HepG2 (cell line): ENCODE measurements around the gene CEP19. TPM values are rescaled to one million over a fixed set of nuclear protein-coding genes. Genes with fewer than 3 reads are reported as not detected.
A peak's percentile ranks its signal among the peaks of the same experiment; 100 is the strongest.

Experiments
- ATAC-seq: fragments of 200-7000 bp; cut with Tn5 transposase; 3 replicates; pipeline ENCODE4 v1.9.1; 2020; ENCODE audit warnings: mild to moderate bottlenecking, moderate library complexity
- BruUV-seq: library from RNA; stranded (reverse); fragments of 400-500 nt; replicated peaks from 2 replicates; lab custom pipeline; 2021; lab: Mats Ljungman, UMichigan
- CTCF ChIA-PET: fragments of 300-600 bp; formaldehyde crosslinking; extraction: SDS; loops from one replicate; lab custom pipeline; 2021; ENCODE audit warnings: low total read pairs, inconsistent platforms, low intra/inter-chr PET ratio; lab: Yijun Ruan, JAX
- POLR2A ChIA-PET: fragments of 350-600 bp; sonication (Branson Sonifier 250); formaldehyde crosslinking; loops from one replicate; lab custom pipeline; 2020; ENCODE audit warnings: antibody characterized with exemption, inconsistent platforms; lab: Yijun Ruan, JAX
- DNase-seq: peaks from one replicate; pipeline ENCODE4 v3.0.0-alpha.2; 2015; ENCODE audit warnings: low spot score
- FAIRE-seq: peaks from 3 replicates; lab custom pipeline; 2011; peaks lifted over from hg19 to GRCh38; lab: Jason Lieb, UNC
- H2AFZ ChIP-seq: one replicate; pipeline ENCODE4 v1.6.1; 2011; ENCODE audit warnings: low read length, inconsistent platforms
- H3K27ac ChIP-seq: fragments of 300-600 bp; 3 replicates; pipeline ENCODE4 v1.8.0; 2011; ENCODE audit warnings: mixed run types, mild to moderate bottlenecking, mixed read lengths, low read length, inconsistent platforms; ENCODE audit not compliant: insufficient read depth; ENCODE audit errors: extremely low read length
- H3K27me3 ChIP-seq, 2 experiments: fragments of 200-600 bp in 1 of 2; 2 replicates in 1 of 2; 3 replicates in 1 of 2; pipeline versions ENCODE4 v1.6.0 to v1.8.0; 2011; ENCODE audit warnings: low read length in 2 of 2, mild to moderate bottlenecking in 2 of 2, moderate library complexity in 2 of 2, inconsistent platforms in 1 of 2; ENCODE audit not compliant: insufficient read depth in 2 of 2, control insufficient read depth in 1 of 2
- H3K36me3 ChIP-seq, 2 experiments: fragments of 200-600 bp in 1 of 2; replicated peaks in 1 of 2; 2 replicates in 1 of 2; 3 replicates in 1 of 2; pipeline versions ENCODE4 v1.5.1 to v1.8.0; 2011; ENCODE audit warnings: low read length in 2 of 2, inconsistent platforms in 1 of 2; ENCODE audit not compliant: insufficient read depth in 2 of 2, control insufficient read depth in 1 of 2
- H3K4me1 ChIP-seq: 2 replicates; pipeline ENCODE4 v1.5.1; 2012; ENCODE audit warnings: low read length, inconsistent platforms; ENCODE audit not compliant: insufficient read depth
- H3K4me2 ChIP-seq: 2 replicates; pipeline ENCODE4 v1.6.0; 2011; ENCODE audit warnings: low read depth, low read length, inconsistent platforms
- H3K4me3 ChIP-seq, 3 experiments: fragments of 200-600 bp in 1 of 3; sonication (generic), shearing (Covaris generic) in 1 of 3; replicated peaks in 1 of 3; 2 replicates each; pipeline ENCODE4 v1.5.1; 2011 to 2016; ENCODE audit warnings: low read length in 3 of 3, inconsistent platforms in 2 of 3, low read depth in 2 of 3, mild to moderate bottlenecking in 2 of 3, control low read depth in 1 of 3, mixed read lengths in 1 of 3; ENCODE audit not compliant: insufficient read depth in 1 of 3
- H3K79me2 ChIP-seq: one replicate; pipeline ENCODE4 v1.6.1; 2011; ENCODE audit warnings: low read length, inconsistent platforms; ENCODE audit not compliant: insufficient read depth
- H3K9ac ChIP-seq: 2 replicates; pipeline ENCODE4 v1.6.0; 2011; ENCODE audit warnings: mild to moderate bottlenecking, low read depth, low read length, inconsistent platforms; ENCODE audit not compliant: insufficient read depth
- H3K9me3 ChIP-seq: 2 replicates; pipeline ENCODE4 v1.5.1; 2012; ENCODE audit warnings: mild to moderate bottlenecking, low read length
- H4K20me1 ChIP-seq: 2 replicates; pipeline ENCODE4 v1.6.0; 2011; ENCODE audit warnings: inconsistent platforms, mild to moderate bottlenecking, low read length, moderate library complexity; ENCODE audit not compliant: insufficient read depth
- FOXK2 ChIP-seq: fragments of 450-650 bp; IDR thresholded peaks from 2 replicates; pipeline ENCODE4 v1.6.1; 2016
- FOXM1 ChIP-seq: sonication (generic); formaldehyde crosslinking; IDR thresholded peaks from 2 replicates; pipeline ENCODE4 v1.5.0; 2020; ENCODE audit warnings: missing genetic modification reagents
- HMG20B ChIP-seq: conservative IDR thresholded peaks from 2 replicates; pipeline ENCODE4 v1.6.1; 2016; ENCODE audit warnings: missing genetic modification reagents, missing compliant biosample characterization
- HNRNPL ChIP-seq: fragments of 200-400 bp; formaldehyde crosslinking; IDR thresholded peaks from 2 replicates; pipeline ENCODE4 v1.6.1; 2017; ENCODE audit warnings: mild to moderate bottlenecking, low read depth, low read length
- MXI1 ChIP-seq: IDR thresholded peaks from 3 replicates; pipeline ENCODE4 v1.6.1; 2012; ENCODE audit warnings: low read depth, low read length, inconsistent platforms, borderline replicate concordance
- NFE2L1 ChIP-seq: sonication (generic); formaldehyde crosslinking; IDR thresholded peaks from 2 replicates; pipeline ENCODE4 v1.4.0; 2020; ENCODE audit warnings: missing genetic modification reagents, mild to moderate bottlenecking, borderline replicate concordance
- NRL ChIP-seq: sonication (generic); formaldehyde crosslinking; IDR thresholded peaks from 2 replicates; pipeline ENCODE4 v1.5.0; 2020; ENCODE audit warnings: missing genetic modification reagents, mild to moderate bottlenecking, moderate library complexity, borderline replicate concordance
- TOPORS ChIP-seq: sonication (generic); formaldehyde crosslinking; IDR thresholded peaks from 2 replicates; pipeline ENCODE4 v1.8.0; 2023; ENCODE audit warnings: mild to moderate bottlenecking, missing genetic modification reagents
- ZBTB20 ChIP-seq: sonication (generic); formaldehyde crosslinking; IDR thresholded peaks from 2 replicates; pipeline ENCODE4 v1.8.1; 2023; ENCODE audit warnings: missing genetic modification reagents, low read depth, mild to moderate bottlenecking, borderline replicate concordance
- ZBTB21 ChIP-seq: sonication (generic); formaldehyde crosslinking; IDR thresholded peaks from 2 replicates; pipeline ENCODE4 v1.4.0; 2020; ENCODE audit warnings: missing genetic modification reagents
- ZBTB26 ChIP-seq: IDR thresholded peaks from 2 replicates; pipeline ENCODE4 v1.6.1; 2016; ENCODE audit warnings: missing compliant biosample characterization, missing genetic modification reagents, borderline replicate concordance
- ZBTB33 ChIP-seq: sonication (generic); formaldehyde crosslinking; IDR thresholded peaks from 2 replicates; pipeline ENCODE4 v1.4.0; 2020; ENCODE audit warnings: missing genetic modification reagents
- ZC3H13 ChIP-seq: sonication (generic); formaldehyde crosslinking; IDR thresholded peaks from 2 replicates; pipeline ENCODE4 v1.8.1; 2023; ENCODE audit warnings: mild to moderate bottlenecking, missing genetic modification reagents, moderate library complexity
- ZNF512 ChIP-seq: sonication (generic); formaldehyde crosslinking; IDR thresholded peaks from 2 replicates; pipeline ENCODE4 v1.4.0; 2020; ENCODE audit warnings: mild to moderate bottlenecking, missing genetic modification reagents
- ZNF562 ChIP-seq: sonication (generic); formaldehyde crosslinking; IDR thresholded peaks from 2 replicates; pipeline ENCODE4 v1.8.0; 2022; ENCODE audit warnings: missing genetic modification reagents, borderline replicate concordance
- ZNF607 ChIP-seq: sonication (generic); formaldehyde crosslinking; IDR thresholded peaks from 2 replicates; pipeline ENCODE4 v1.5.1; 2020; ENCODE audit warnings: missing genetic modification reagents, mild to moderate bottlenecking, borderline replicate concordance
- WGBS: methylation state at CpG from one replicate; pipeline ENCODE4 v1.1.6; 2017; ENCODE audit warnings: low lambda C conversion rate; 5-methylcytosine and 5-hydroxymethylcytosine counted together
- in situ Hi-C: cut with HindIII; loops from 2 replicates; pipeline ENCODE4 v1.10.0; 2017; ENCODE audit warnings: low pct_unique_long_range_greater_than_20kb; ENCODE audit not compliant: extremely low pct_ligation_motif_present
- intact Hi-C: fragments of 100-400 bp; cut with micrococcal nuclease; formaldehyde crosslinking; loops from one replicate; pipeline ENCODE4 v1.10.0; 2022; ENCODE audit not compliant: unreplicated experiment
- polyA plus RNA-seq, 8 experiments: library from polyadenylated mRNA; depleted of rRNA in 3 of 8; stranded (reverse) in 7 of 8; unstranded in 1 of 8; fragments of >200 nt; fragmentation: Illumina TruSeq in 4 of 8; extraction: Trizol in 4 of 8; gene quantifications; 2 replicates each; pipeline versions ENCODE4 v1.2.1 to v1.2.3, GENCODE V29; 2011 to 2016; ENCODE audit warnings: low read depth in 4 of 8, missing spikeins in 1 of 8, mixed read lengths in 1 of 8; ENCODE audit not compliant: insufficient read depth in 1 of 8
- total RNA-seq, 5 experiments: library from RNA; depleted of rRNA; stranded (reverse); fragments of >200 nt; fragmentation: Illumina TruSeq; extraction: Trizol; gene quantifications; 2 replicates each; pipeline ENCODE4 v1.2.3, GENCODE V29; 2016; ENCODE audit warnings: low read depth in 1 of 5

The CEP19 gene
- total and polyA plus RNA-seq, 2 of the 13 experiments (the other 11 are each of a cell fraction or from before 2014, with no cell fraction given): 0.48 to 1.2 TPM

- intact Hi-C loops (loop anchor here (2.0 to 5.0 kb wide), 2 partner anchors 16 to 42 kb away; partner anchors contain the start of genes CEP19, PAK2 and PIGX), in situ Hi-C loops (no loop called here)
- no TSS peak for BruUV-seq
- H3K9ac ChIP-seq: peak overlapping the region; percentile 57
- H3K36me3 ChIP-seq: peaks cover 0 to 5% of the 10 kb centered on the region in 2 experiments; a peak in 1 of 5 replicates
- DNase-seq: peak; percentile 83
- peaks cover 18% of the 10 kb centered on the region for H4K20me1 ChIP-seq
- POLR2A ChIA-PET: interaction anchor here (4.1 kb wide), 1 partner anchor 14 kb away, joined by 20 read pairs; the partner anchor contains the start of gene PAK2
- no peaks in the 10 kb centered on the region for H3K27me3 ChIP-seq
- peak overlapping the region; percentile 56 for H3K27ac ChIP-seq
- ATAC-seq: peak; percentile 93
- H3K4me2 ChIP-seq: peak overlapping the region; percentile 71
- CTCF ChIA-PET: no interaction called here
- FAIRE-seq: peak; percentile 66
- no peak overlapping the region for H2AFZ ChIP-seq
- 20% methylated on average over 9 of the region's 9 CpGs for WGBS
- peaks cover 8% of the 10 kb centered on the region; the same call in 1 of the 2 replicates for H3K9me3 ChIP-seq
- H3K4me3 ChIP-seq: peak overlapping the region; percentile 7 to 30 (median 28); a peak in 2 of 6 replicates
- H3K4me1 ChIP-seq: peaks cover 53% of the 10 kb centered on the region
- H3K79me2 ChIP-seq: peaks cover 90% of the 10 kb centered on the region
- no peak for TF ChIP-seq FOXM1 (CRISPR knock-in tag)
- no peak for TF ChIP-seq ZNF562 (CRISPR knock-in tag)
- no peak for TF ChIP-seq HMG20B (CRISPR knock-in tag)
- TF ChIP-seq ZNF512 (CRISPR knock-in tag): peak; percentile 37; the same call in 1 of the 2 replicates
- no peak for TF ChIP-seq TOPORS
- no peak for TF ChIP-seq ZBTB21 (CRISPR knock-in tag)
- TF ChIP-seq ZC3H13 (CRISPR knock-in tag): no peak
- no peak for TF ChIP-seq NRL
- no peak for TF ChIP-seq NFE2L1 (CRISPR knock-in tag)
- TF ChIP-seq ZNF607 (CRISPR knock-in tag): no peak
- TF ChIP-seq ZBTB33 (CRISPR knock-in tag): peak; percentile 46; the same call in 1 of the 2 replicates
- TF ChIP-seq ZBTB26 (CRISPR knock-in tag): peak; percentile 64; the same call in 1 of the 2 replicates
- TF ChIP-seq HNRNPL: no peak
- TF ChIP-seq ZBTB20 (CRISPR knock-in tag): peak; percentile 94; the same call in 1 of the 2 replicates
- no peak for TF ChIP-seq MXI1
- no peak for TF ChIP-seq FOXK2
Observed at GRCh38 chr3:196754091-196754981, 42.3 kb upstream of the CEP19 start.
